Liver (tissue), 9 donors: Measurements from ENCODE around the gene MAVS. TPM values are rescaled to one million over a fixed set of nuclear protein-coding genes. Genes with fewer than 3 reads are reported as not detected.

Source experiments
- DNase-seq: peaks from one replicate; pipeline ENCODE4 v3.0.0-alpha.2; 2017; ENCODE audit warnings: low spot score
- H3K27ac ChIP-seq, 2 donors: one replicate each; pipeline ENCODE4 v1.7.0; 2013; ENCODE audit warnings: inconsistent platforms in 2 of 2, low read length in 2 of 2, control low read depth in 1 of 2, low read depth in 1 of 2, mild to moderate bottlenecking in 1 of 2
- H3K27me3 ChIP-seq, 4 donors: one replicate each; pipeline versions ENCODE4 v1.6.1 to v1.7.0; 2013; ENCODE audit warnings: low read length in 3 of 4, inconsistent platforms in 1 of 4, mild to moderate bottlenecking in 1 of 4, moderate library complexity in 1 of 4; ENCODE audit not compliant: control insufficient read depth in 4 of 4, insufficient read depth in 4 of 4
- H3K36me3 ChIP-seq, 4 donors: one replicate each; pipeline versions ENCODE4 v1.6.1 to v1.7.0; 2013; ENCODE audit warnings: low read length in 3 of 4, mild to moderate bottlenecking in 3 of 4, low read depth in 1 of 4, moderate library complexity in 1 of 4; ENCODE audit not compliant: control insufficient read depth in 4 of 4, insufficient read depth in 3 of 4
- H3K4me1 ChIP-seq, 4 donors: one replicate each; pipeline versions ENCODE4 v1.6.1 to v1.7.0; 2013; ENCODE audit warnings: low read length in 3 of 4, mild to moderate bottlenecking in 3 of 4, moderate library complexity in 1 of 4; ENCODE audit not compliant: control insufficient read depth in 4 of 4, insufficient read depth in 4 of 4
- H3K4me3 ChIP-seq, 3 donors: one replicate each; pipeline versions ENCODE4 v1.6.1 to v1.7.0; 2013; ENCODE audit warnings: low read length in 3 of 3, control low read depth in 1 of 3, low read depth in 1 of 3, mild to moderate bottlenecking in 1 of 3
- H3K9ac ChIP-seq, 2 donors: one replicate each; pipeline ENCODE4 v1.7.0; 2013; ENCODE audit warnings: low read length in 2 of 2, mild to moderate bottlenecking in 2 of 2, moderate library complexity in 2 of 2, control low read depth in 1 of 2, low read depth in 1 of 2
- H3K9me3 ChIP-seq, 4 donors: one replicate each; pipeline versions ENCODE4 v1.6.1 to v1.7.0; 2013; ENCODE audit warnings: low read length in 3 of 4; ENCODE audit not compliant: control insufficient read depth in 4 of 4
- ATF3 ChIP-seq: IDR thresholded peaks from 2 replicates; pipeline ENCODE4 v1.6.1; 2016; ENCODE audit warnings: antibody characterized with exemption
- EGR1 ChIP-seq, 2 donors: IDR thresholded peaks; 2 replicates each; pipeline ENCODE4 v1.6.1; 2016 to 2018; ENCODE audit warnings: antibody characterized with exemption in 2 of 2, low read depth in 2 of 2
- FOXA1 ChIP-seq: IDR thresholded peaks from 2 replicates; pipeline ENCODE4 v1.6.1; 2016; ENCODE audit warnings: antibody characterized with exemption
- FOXA2 ChIP-seq: IDR thresholded peaks from 2 replicates; pipeline ENCODE4 v1.6.1; 2016; ENCODE audit warnings: antibody characterized with exemption
- GABPA ChIP-seq, 2 donors: IDR thresholded peaks in 1 of 2; conservative IDR thresholded peaks in 1 of 2; 2 replicates each; pipeline ENCODE4 v1.6.1; 2016; ENCODE audit warnings: antibody characterized with exemption in 2 of 2, mild to moderate bottlenecking in 1 of 2, moderate library complexity in 1 of 2
- HNF4A ChIP-seq, 2 donors: conservative IDR thresholded peaks; 2 replicates each; pipeline ENCODE4 v1.6.1; 2016; ENCODE audit warnings: antibody characterized with exemption in 2 of 2, mild to moderate bottlenecking in 2 of 2
- JUND ChIP-seq, 2 donors: IDR thresholded peaks; 2 replicates each; pipeline ENCODE4 v1.6.1; 2016; ENCODE audit warnings: antibody characterized with exemption in 2 of 2
- MAX ChIP-seq: IDR thresholded peaks from 2 replicates; pipeline ENCODE4 v1.6.1; 2016; ENCODE audit warnings: antibody characterized with exemption
- NR2F2 ChIP-seq: IDR thresholded peaks from 2 replicates; pipeline ENCODE4 v1.6.1; 2016; ENCODE audit warnings: antibody characterized with exemption
- RAD21 ChIP-seq, 2 donors: IDR thresholded peaks; 2 replicates each; pipeline ENCODE4 v1.6.1; 2016; ENCODE audit warnings: antibody characterized with exemption in 2 of 2, mild to moderate bottlenecking in 2 of 2
- REST ChIP-seq: IDR thresholded peaks from 2 replicates; pipeline ENCODE4 v1.6.1; 2016; ENCODE audit warnings: antibody characterized with exemption, mild to moderate bottlenecking
- RXRA ChIP-seq, 2 donors: IDR thresholded peaks; 2 replicates each; pipeline ENCODE4 v1.6.1; 2017 to 2018; ENCODE audit warnings: antibody characterized with exemption in 2 of 2, mild to moderate bottlenecking in 1 of 2
- SP1 ChIP-seq: IDR thresholded peaks from 2 replicates; pipeline ENCODE4 v1.6.1; 2018; ENCODE audit warnings: antibody characterized with exemption, mild to moderate bottlenecking
- TAF1 ChIP-seq: conservative IDR thresholded peaks from 2 replicates; pipeline ENCODE4 v1.6.1; 2016; ENCODE audit warnings: antibody characterized with exemption, mild to moderate bottlenecking
- YY1 ChIP-seq: IDR thresholded peaks from 2 replicates; pipeline ENCODE4 v1.6.1; 2016; ENCODE audit warnings: antibody characterized with exemption, mild to moderate bottlenecking
- ZBTB33 ChIP-seq: IDR thresholded peaks from 2 replicates; pipeline ENCODE4 v1.6.1; 2016; ENCODE audit warnings: antibody characterized with exemption
- WGBS: extraction: QIAGEN DNeasy Blood & Tissue Kit; methylation state at CpG from one replicate; pipeline ENCODE4 v1.1.7; 2013; 5-methylcytosine and 5-hydroxymethylcytosine counted together
- polyA plus RNA-seq, 2 donors: library from polyadenylated mRNA; stranded (reverse) in 1 of 2; unstranded in 1 of 2; fragments of 200-250 nt in 1 of 2; fragments of >200 nt in 1 of 2; fragmentation: Nextera tagmentation in 1 of 2; extraction: Ambion mirVana in 1 of 2; gene quantifications; one replicate each; pipeline versions ENCODE4 v1.2.1 to v1.2.3, GENCODE V29; 2013 to 2015
- total RNA-seq, 2 donors: library from RNA; depleted of rRNA; stranded (reverse); fragments of >200 nt; gene quantifications; one replicate each; pipeline ENCODE4 v1.2.3, GENCODE V29; 2014
- donor health status: healthy.
- donor health status: healthy.
- donor health status: healthy.
- donor health status: healthy.
- donor health status: healthy.

MAVS gene
- total and polyA plus RNA-seq, 4 donors: 4.7 to 20.9 (median 11.9) TPM

- Histone ChIP-seq H3K9me3 (no peaks in the 10 kb centered on the region), H3K4me3 (peak overlapping the region; percentile 82 to 93 (median 82)), H3K9ac (peak overlapping the region; percentile 82 to 95), H3K27me3 (no peaks in the 10 kb centered on the region), H3K4me1 (peaks cover 6 to 16% (median 14%) of the 10 kb centered on the region in 4 donors), H3K27ac (peak overlapping the region; percentile 87 to 94), H3K36me3 (no peaks in the 10 kb centered on the region)
- no peak for DNase-seq
- 1% methylated on average over 22 of the region's 22 CpGs for WGBS
- TF ChIP-seq RXRA (IDR thresholded peaks at IDR 0.05) (no peak), SP1 (peak; percentile 5), RAD21 (IDR thresholded peaks at IDR 0.05) (no peak)
Measured at GRCh38 chr20:3846378-3846739, 275 bp upstream of the MAVS start.

- WGBS: 13% methylated on average over 8 of the region's 8 CpGs
- H3K36me3 ChIP-seq: no peaks in the 10 kb centered on the region
- no peaks in the 10 kb centered on the region for H3K9me3 ChIP-seq
- DNase-seq: no peak
- H3K27me3 ChIP-seq: no peaks in the 10 kb centered on the region
- peak overlapping the region; percentile 36 to 79 for H3K9ac ChIP-seq
- TF ChIP-seq ATF3: no peak
- peak; percentile 0 for TF ChIP-seq NR2F2
- peak overlapping the region; percentile 79 to 93 (median 82) for H3K4me3 ChIP-seq
- peak overlapping the region; percentile 87 to 94 for H3K27ac ChIP-seq
- H3K4me1 ChIP-seq: peaks cover 6 to 16% (median 14%) of the 10 kb centered on the region in 4 donors
Measured at GRCh38 chr20:3847429-3847940, 851 bp downstream of the MAVS start.

- Histone ChIP-seq H3K9me3 (no peaks in the 10 kb centered on the region), H3K36me3 (no peaks in the 10 kb centered on the region), H3K27ac (no peak overlapping the region), H3K4me3 (no peak overlapping the region), H3K9ac (no peak overlapping the region), H3K27me3 (no peaks in the 10 kb centered on the region), H3K4me1 (peaks cover 6 to 16% (median 14%) of the 10 kb centered on the region in 4 donors)
- no peak for DNase-seq
- no peak for TF ChIP-seq RXRA (IDR thresholded peaks at IDR 0.05)
- no peak for TF ChIP-seq TAF1
- no peak for TF ChIP-seq YY1
- no peak for TF ChIP-seq FOXA2
- no peak for TF ChIP-seq SP1
- no peak for TF ChIP-seq ATF3
- TF ChIP-seq NR2F2: no peak
- TF ChIP-seq GABPA (IDR thresholded peaks at IDR 0.05 in 1 of 2, conservative IDR thresholded peaks at IDR 0.05 in 1 of 2): no peak
- TF ChIP-seq FOXA1: no peak
- no peak for TF ChIP-seq ZBTB33
- TF ChIP-seq HNF4A (conservative IDR thresholded peaks at IDR 0.05): no peak
- no peak for TF ChIP-seq EGR1 (IDR thresholded peaks at IDR 0.05; ENCODE audit: low read depth in 2 of 2)
- no peak for TF ChIP-seq REST
- no peak for TF ChIP-seq MAX
- no peak for TF ChIP-seq JUND (IDR thresholded peaks at IDR 0.05)
- 91% methylated on average over 1 of the region's 1 CpG for WGBS
Measured at GRCh38 chr20:3848565-3848964, 1.9 kb downstream of the MAVS start.
